Hematopoietic multipotent progenitor cell (in vitro differentiated cells): ENCODE results near the gene DNMT3A. TPM values are rescaled to one million over a fixed set of nuclear protein-coding genes. Genes with fewer than 3 reads are reported as not detected.

Experiments used
- DNase-seq, 3 donors: peaks; one replicate each; pipeline ENCODE4 v3.0.0-alpha.2; 2011 to 2015; ENCODE audit warnings: low read depth in 2 of 3, low spot score in 2 of 3
- total RNA-seq: library from RNA; depleted of rRNA; stranded (reverse); fragments of >200 nt; gene quantifications from one replicate; pipeline ENCODE4 v1.2.3, GENCODE V29; 2012

The DNMT3A gene
- total RNA-seq, 1 donor, result 80.0 TPM

DNA sequence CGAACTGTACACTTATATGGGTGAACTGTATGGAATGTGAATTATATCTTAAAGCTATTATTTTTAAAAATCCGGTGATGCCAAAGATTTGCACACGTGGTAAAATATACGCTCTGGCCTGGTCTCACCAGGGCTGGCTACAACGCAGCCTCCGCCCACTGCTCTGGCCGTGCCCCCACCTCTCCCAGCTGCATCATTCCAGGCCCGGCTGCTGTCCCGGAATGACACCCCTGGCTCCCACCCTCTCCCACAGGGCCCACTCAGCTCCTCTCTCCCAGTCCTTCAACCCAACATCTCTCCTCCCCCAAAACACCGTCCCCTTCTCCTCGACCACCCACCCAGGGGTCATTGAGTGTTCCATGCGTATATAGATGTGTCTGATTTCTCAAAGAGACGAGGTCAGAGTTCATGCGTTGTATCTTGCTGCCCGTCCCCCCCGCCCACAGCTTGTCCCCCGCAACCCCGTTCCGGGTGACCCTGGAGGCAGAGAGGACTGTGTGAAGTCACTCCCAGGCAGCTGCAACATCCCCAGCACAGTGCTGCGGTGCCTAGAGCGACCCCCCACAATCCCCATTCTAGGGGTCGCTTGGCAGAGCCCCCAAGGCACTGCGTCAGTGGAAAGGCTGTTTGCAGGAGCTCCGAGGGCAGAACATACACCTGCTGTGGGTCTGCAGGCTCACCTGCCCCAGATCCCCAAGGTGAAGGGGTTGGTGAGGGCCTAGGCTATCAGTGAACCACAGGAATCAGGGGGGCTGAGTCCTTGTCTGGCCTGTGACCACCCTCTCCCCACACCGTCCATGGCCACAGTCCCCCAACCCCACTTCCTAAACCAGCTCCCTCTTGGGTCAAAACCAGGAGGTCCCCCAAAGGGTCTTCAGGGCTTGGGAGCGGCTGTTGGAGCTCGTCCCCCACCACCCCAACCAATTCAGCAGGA, 13.3 kb downstream of the DNMT3A start:
- no peak for DNase-seq

DNA sequence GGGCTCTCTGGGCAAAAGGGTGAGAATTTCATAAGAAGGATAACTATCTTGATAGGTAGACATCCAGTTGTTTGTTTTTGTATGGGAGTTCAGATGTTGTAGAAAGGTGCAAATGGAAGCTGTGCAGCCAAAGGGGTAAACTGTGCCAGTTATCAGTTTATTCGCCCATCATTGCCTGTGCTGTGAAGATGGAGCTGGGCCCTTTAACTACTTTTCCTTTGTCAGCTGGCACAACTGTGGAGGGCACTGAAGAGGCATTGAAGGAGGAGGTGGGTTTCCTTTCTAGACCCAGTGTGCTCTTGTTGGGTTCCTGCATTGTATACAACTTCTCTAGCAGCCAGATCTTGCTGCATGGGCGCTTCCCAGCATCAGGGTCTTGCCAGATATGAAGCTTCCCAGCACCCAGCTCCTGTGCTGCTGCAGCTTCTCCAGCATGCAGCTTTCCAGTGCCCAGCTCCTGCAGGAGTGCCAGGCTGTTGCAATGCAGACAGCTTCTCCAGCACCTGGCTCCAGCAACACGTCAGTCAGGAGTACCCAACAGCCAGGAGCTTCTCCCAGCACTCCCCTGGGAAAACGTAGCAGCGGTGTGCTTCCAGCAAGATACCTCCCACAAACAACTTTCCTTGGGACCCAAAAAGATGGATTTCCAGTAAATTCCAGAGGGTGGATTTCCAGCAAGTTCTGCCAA, 15.3 kb downstream of the DNMT3A start:
- DNase-seq, result no peak

DNA sequence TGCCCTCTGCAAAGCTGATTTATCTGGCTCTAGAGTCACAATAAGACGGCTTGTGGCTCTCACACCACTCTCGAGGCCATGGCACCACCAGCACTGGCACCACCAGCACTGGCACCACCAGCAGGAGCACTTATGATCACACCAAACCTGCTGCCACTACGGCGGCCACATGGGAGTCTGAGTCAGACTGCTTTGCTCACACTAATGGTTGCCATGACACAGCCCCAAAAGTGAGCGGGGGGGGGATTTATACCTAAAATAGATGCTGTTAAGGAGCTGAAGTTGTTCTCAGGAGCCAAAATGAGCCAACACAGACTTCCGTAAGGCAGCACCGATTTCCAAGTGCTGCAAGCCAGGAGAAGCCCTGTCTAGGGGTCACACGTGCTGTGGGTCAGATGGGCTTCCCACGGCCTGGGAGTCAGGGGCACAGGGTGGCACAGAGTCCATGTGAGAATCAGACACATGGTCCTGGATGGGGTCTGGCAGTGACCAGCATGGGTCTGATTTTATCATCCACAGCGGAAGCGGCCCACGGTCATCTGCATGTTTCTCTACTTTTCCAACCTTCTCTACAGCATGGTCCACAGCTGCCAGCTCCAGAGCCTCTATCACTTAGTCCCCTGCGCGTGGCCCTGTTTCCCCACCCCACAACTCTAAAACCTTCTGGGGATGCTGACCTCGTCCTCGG, 16.7 kb downstream of the DNMT3A start:
- no peak for DNase-seq

DNA sequence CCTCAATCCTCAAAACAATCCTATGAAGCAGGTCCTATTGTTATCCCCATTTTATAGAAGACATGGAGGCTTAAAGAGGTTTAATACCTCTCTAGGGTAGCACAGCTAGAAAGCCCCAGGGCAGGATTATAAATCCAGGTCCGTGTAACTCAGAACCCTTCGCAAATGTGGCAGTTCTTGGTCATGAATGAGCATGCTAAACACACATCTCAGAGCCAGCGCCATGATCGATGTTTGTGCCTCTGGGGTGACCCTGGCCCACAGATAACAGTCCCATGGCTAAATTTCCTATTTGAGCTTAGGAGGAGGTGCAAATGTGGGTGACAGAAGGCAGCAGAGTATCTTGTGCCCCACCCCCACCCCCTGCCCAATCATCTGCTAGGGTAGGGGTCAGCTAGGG, 17.5 kb downstream of the DNMT3A start:
- no peak for DNase-seq

DNA sequence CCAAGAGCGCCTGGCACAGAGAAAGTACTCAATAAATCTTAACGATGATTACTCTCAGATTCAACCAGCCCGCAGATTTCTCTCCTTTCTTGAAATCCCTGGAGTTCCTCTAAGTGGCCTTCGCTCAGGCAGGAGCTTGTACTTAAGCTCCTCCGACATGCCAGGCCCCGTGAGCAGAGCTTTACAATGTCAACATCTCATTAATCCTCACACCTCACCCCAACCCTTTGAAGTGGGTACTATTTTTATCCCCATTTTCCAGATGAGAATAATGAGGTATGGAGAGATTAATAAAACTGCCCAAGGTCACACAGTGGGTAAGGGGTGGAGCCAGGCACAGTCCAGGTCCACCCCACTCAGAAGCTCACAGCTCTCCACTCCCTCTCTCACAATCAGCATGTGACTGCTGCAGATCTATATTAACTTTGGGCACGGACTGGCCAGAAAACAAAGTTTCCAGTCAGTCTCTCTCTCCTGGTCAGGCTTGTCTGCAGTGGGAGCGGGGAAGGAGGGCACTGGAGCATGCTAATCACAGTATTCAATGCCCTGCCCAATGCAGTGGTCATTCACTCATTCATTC, 18.0 kb downstream of the DNMT3A start:
- no peak for DNase-seq

DNA sequence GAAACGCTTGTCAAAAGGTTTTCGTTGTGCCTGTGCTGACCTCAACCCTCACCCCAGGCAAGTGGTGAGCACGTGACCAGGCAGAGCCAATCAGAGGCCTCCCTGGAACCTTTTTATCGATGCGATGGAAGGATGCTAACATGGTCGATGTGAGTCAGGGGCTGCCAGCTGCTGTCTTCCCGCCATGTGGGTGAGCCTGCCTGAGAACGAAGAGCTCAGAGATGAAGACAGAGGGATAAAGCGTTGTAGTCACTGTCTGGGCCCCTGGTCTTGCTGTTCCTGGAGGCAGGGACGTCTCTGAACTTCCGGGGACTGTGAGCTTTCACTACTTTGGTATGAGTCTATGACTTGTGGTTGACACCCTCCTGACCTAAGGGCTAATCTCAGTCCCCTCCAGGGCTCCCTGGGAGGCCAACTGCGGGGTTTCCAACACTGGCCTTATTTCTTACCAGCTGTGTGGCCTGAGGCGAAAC, 18.6 kb downstream of the DNMT3A start:
- no peak for DNase-seq

DNA sequence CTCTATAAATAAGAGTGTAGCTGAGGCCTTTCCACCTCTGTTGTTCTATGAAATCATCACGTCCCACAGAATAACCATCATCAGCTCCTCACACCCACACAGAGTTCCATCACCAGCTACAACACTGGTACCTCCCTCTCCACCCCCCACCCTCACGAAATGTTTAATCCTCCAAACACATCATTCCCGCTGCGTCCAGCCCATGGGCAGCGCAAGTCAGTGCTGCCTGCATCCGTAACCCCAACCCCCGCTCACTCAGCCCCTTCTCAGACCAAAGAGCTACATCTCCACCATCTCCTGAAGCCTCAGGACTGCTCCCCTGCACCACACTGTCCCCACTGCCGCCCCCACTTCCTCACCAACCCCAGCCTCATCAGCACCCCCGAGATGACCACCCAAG, 19.4 kb downstream of the DNMT3A start:
- DNase-seq, result no peak

DNA sequence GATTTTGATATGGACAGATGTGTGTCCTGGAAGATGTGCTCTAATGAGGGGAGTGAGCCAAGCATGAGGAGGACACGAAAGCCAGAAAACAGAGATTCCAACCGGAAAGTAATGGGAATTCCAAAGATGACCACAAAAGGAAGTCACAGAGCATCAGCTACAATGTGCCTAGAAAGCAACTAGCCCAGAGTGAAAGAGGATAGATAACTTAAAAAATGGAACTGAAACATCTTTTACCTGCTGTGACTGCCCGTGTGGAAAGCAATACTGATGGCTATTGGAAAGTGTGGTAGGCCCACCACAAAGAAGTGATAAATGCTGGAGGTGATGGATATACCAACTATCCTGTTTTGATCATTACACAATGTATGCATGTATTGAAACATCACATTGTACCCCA, 21.6 kb downstream of the DNMT3A start:
- DNase-seq, result no peak

DNA sequence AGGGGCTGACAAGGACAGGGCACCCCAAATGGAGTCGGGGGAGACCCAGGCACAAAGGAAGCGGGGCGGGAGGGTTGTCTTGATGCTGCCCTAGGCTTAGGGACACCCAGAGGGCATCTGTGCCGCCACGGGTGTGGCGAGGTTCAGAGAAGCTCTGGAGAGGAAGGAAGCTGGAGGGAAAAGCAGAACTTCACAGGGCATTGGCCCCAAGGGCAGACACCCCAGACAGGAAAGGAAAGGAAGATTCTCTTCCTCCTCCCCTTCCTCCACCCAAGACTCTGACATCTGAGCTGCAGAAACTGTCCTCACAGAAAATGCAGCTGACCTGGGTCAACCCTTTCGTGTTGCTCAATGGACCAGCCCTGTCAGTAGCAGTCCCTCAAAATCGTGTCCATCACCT, 25.6 kb downstream of the DNMT3A start:
- peak in 1 of 3 donors; percentile 10 for DNase-seq

DNA sequence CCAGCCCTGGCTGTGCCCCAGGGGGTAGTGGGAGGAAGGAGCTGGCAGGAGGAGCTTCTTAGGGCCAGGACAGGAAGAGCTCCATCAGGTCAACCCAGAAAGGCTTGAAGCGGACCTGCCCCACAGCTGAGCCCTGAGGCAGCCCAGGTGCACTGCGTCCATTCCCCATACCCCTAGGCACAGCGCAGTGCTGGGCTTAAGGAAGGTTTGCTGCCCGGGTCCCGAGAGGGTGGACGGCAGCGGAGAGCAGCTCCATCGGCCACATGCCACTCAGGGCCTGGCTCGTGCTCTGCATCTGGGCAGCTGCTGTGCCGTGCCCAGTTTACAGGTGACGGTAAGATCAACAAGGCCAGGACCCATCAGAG, 26.4 kb downstream of the DNMT3A start:
- DNase-seq, result no peak

DNA sequence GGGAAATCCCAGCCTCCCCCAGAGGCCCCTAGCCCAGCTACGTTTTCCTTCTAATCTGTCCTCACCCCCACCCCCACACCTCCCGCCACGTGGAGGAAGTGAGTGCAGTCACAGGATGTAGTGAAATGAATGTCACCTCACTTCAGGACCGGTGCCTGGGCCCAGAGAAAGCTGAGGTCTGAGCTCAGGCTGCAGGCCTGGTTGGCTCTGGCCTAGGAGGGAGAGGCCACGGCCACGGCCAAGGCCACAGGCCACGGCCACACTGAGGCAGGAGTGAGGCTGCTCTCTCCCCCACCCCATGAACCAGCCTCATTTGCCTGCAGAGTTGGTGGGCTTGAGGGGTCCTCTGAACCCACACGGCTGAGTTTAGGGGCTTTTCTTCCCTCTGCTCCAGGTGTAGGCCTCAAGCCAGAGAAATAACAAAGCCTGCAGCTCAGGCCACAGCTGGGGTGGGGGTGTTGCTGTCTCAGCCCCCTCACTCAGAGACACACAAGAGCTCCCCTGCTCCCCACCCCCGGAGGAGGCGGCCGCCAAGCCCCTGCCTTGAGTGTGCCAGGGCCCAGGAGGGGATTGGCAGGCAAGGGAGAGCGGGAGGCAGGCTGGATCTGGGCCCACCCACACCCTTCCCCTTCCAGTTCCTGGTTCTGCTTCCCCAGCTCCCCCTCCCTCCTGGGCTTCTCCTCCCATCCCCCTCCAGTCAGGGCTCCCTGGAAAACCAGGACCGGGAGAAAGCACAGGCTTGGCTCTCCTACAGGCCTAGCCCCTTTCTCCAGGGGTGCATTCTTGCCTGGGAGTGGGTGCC, 27.0 kb downstream of the DNMT3A start:
- peak in 1 of 3 donors; percentile 24 for DNase-seq

DNA sequence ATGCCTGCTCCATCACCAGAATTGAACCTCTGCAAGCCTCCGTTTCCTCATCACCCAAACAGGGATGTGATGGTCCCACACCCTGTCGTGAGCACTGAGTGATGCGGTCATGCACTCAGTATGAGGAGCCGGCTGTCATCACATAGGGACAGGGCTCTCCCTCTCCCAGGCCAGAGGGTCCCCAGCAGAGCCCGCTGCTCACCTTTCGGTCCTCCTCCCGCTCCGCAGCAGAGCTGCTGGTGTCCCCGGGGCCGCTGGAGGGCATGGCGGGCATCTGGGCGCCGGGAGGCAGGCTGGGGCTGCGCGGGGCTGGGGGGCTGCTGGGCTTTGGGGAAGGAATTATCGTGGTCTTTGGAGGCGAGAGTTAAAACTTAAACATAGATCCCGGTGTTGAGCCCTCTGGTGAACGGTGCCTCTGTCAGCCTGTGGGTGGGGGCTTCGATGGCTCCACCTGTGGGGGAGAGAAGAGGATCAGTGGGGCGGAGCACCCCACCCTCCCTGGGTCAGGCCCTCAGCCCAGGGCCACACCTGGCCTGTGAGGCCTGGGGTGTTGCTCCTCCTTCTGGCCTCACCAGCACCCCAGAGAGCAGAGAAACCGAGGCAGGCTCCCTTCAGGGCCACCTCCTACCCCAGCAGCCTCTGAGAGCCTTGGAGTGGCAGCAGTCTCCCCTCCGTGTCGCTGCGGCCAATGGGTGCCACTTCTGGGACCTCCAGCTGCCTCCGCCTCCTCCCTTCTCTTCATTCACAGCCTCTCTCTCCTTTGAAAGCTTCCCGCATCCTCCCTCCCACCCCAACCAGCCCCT, 27.8 kb downstream of the DNMT3A start:
- no peak for DNase-seq

DNA sequence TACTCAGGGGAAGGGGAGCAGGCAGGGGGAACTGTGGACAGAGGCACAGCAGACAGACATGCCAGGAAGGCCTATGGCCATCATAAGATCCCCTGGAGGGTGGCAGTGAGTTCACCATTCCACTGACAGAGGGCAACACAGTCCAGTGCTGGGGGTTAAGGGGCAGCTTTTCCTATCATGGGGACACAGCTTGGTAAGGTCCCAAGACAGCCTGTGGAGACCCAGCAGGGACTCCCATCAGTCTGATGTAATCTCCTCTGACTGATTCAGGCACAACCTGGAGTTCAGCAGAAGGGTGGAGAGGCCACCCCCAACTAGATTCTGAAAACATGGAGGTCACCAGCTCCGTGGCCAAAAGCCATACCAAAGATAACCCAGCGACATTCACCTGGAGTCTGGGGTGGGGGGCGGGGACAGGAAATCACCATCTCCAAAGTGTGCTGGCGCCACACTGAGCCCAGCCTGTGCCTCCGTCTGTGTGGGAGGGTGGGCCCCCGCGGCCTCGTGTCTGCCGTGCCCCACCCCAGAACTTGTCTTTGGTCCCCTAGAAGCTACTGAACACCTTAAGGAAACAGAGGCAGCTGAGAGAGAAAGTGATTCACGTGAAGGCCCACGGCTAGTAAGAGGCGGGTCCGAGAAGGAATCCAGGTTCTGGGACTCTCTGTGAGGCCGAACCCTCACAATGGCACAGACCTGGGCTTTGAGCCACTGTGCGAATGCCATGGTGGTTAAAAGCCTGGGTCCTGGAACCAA, 28.6 kb downstream of the DNMT3A start:
- no peak for DNase-seq

DNA sequence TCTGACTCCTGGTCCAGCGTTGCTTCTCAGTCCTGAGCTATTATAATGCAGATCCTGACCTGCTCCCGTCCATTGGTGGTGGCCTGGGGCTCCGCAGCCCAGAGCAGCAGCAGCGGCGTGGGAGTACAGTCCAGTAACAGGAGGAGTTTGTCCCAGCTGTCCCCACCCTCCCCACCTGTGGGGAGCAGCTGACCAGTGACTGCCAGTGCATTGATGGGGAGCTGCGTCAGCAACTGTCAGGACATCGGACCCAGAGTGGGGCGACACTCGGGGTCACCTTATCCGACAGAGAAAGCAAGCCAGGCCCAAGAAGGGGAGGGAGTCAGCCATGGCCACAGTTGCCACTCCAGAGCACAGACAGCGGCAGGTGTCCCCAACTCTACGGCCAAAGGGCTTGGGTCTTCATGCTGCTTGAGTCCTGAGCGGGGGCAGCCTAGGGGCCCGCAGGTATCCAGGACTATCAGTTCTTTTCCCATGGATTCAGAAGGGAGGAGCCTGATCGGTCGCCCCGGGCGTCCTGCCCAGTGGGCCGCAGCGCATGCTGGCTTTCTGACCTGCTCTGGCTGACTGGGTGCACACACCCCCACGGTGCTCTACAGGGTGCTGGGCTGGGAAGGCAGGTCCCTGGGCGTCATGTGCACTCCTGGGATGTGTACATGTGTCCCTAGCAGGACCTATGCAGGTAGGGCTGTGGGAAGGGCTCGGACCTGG, 29.7 kb downstream of the DNMT3A start:
- no peak for DNase-seq

DNA sequence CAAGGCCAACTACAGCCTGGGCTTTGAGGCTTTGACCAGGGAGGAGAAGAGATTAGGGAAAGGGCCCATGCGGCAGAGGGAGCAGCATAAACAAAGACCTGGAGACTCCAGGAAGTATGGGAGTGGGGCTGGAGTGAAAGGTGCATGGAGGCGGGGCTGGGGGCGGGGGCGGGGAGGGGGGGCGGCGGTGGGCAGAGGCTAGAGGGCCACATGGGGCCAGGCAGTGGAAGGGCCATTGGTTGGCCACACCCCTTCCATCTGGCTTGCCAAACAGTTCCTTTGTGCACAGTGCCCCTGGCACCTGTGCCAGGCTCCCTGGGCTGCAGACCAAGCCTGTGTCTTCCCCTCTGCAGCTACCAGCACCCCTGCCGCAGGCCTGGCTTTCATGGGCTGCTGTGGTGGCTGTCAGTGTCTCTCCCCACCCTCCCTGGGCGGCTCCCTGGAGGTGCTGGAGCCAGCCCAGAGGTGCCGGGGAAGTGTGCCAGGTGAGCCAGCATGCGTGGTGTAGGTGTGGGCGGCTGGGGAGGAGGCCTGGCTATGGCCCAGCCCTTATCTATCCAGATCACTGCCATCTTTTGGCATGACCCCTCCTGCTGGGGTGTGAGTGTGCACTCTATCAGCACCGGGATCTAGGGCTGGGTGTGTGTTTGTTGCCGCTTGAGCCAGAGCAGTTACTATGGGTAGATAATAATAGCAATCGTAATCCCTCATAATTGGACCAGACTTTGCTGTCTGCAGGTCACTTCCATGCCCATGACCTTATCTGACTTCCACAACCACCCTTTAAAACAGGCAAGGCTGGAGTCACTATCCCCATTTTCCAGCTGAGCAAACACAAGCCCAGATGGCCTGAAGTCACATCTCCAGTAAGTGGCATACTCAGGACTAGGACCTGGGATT, 30.5 kb downstream of the DNMT3A start:
- DNase-seq, result no peak

DNA sequence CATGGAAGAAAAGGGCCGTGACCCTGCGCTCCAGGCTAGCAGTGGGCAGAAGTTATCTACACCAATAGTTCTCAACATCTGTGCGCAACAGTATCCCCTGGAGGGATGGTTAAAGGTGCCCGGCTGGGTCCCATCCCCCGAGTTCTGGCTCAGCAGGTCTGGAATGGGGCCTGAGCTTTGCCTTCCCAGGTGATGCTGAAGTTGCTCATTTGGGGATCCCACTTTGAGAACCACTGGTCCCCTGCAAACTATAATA, 31.1 kb downstream of the DNMT3A start:
- no peak for DNase-seq

DNA sequence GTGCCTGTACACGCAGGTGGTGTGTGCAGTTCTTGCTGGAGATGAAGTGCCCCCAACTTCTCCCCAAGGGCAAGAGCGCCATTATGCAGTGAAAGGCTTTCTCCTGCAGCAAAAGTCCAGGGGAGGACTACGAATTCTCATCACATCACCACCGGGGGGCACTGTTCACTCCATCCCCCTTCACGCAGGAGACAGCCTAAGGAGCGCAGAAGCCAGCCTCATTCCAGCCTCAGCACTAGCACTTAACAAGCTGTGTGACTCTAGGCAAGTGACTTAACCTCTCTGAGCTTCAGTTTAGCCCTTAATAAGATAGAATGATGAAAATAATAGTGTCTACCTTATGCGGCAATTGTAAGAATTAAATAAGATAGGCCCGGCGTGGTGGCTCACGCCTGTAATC, 32.3 kb downstream of the DNMT3A start:
- peak in 2 of 3 donors; percentile 69 to 83 for DNase-seq
